ENCODE results near the gene ITPKB.

ITPKB gene

DNA sequence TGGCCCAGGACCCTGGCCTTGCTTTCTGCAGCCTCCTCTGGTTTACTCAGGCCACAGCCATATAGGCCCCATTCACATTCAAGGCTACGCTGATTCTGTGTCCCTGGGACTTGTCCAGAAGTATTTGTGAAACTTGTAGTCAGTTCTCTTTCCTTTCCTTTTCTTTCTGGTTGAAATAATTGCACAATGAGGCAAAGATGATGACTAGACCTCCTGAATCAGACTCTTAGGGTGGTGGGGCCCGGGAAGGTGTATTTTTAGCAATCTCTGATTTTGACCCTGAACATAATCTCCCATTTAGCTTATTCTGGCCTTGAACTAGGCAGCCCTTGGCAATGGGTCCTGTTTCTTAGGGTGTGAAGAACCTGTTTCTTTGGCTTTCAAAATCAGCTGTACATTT, 150.6 kb downstream of the ITPKB start:
- in situ Hi-C loops (cut with HindIII; ENCODE audit: low sequenced_read_pairs), result no loop called here

DNA sequence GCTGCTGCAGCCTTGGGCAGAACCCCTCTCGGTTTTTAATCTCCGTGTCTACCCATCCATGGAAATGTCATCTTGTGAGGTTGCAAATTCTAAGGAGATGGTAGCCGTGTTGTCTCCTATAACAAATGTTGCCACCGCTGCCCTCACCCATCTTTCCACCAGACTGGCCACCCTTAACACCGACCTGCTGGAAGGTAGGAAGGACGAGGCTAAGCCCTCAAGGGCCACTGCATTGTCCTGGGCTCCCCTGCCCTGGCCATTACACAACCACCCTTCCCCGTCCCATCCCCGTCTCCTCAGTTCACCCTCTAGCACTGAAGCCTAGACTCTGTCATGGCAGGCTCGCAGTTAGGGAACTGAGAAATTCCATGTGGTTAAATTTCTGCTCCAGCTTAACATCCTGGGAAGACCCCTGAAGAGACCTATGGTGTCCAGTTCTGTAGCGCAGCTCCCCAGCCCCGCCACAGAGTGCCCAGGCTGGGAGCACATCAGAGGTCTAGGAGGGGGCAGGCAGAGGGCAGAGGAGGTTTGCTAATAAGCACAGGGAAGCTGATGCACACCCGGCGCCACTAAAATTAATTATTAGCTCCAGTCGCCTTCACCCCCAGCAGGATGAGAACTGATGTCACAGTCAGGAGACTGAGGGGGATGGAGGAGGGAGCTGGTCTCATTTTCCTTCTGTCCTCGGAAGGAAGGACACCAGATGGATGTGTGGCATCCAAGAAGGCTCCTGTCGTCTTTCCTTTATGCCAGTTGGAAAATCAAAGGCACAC, 152.2 kb downstream of the ITPKB start:
- in situ Hi-C loops (cut with HindIII; ENCODE audit: low sequenced_read_pairs), result no loop called here

DNA sequence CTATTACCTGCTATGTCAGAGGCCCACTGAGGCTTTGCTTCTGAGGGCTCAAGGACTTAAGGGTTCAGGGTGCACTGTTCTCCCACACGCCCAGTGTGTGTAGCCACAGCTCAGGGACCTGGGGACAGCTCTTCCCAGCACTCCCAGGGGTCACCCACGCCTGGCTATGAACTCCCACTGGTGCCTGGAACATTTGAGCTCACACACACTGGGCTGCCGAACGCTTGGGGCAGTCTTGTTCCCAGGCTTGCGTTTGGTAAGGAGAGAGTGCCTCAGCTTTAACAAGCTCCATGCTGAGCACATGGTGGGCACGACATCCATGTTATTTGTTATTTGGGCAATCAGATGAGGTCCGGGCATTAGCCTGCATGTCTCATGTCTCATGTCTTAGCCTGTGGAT, 153.0 kb downstream of the ITPKB start:
- in situ Hi-C loops (cut with HindIII; ENCODE audit: low sequenced_read_pairs), result no loop called here

DNA sequence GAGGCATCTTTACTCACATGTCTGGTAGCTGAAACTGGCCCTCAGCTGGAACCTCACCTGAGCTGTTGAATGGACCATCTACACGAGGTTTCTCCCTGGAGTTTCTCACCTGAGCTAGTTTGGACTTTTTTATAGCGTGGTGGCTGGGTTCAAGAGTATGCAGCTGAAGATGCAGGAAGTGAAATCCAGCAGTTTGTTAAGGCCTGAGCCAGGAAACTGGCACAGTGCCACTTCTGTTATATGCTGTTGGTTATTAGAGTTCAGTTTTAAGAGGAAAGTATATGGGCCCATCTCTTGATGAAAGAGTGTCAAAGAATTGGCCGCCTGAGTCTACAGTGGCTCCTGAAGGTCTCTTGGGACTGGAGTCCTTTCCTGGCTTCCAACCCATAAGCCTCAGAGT, 154.9 kb downstream of the ITPKB start:
- in situ Hi-C loops (cut with HindIII; ENCODE audit: low sequenced_read_pairs), result no loop called here

DNA sequence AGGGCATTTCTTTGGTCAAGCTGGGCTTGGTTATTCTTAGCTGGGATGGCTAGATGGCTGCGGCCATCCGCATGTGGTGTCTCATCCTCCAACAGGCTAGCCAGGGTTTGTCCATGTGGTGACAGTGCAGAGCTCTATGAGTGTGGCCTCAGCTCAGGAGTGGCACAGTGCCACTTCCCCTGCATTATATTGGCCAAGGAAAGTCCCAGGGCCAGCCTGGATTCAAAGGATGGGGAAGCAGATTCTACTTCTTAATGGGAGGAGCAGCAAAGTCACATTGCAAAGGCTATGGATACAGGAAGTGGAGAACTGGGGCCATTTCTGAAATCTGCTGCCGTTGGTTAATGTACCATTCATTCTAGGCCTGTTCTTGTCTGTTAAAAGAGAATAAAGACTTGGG, 156.1 kb downstream of the ITPKB start:
- in situ Hi-C loops (cut with HindIII; ENCODE audit: low sequenced_read_pairs), result no loop called here

Data from DLD1 (cell line).